DMS114 treated with DMSO at 0.1 percent for 48 hours (cell line): ENCODE measurements around the gene SBF2.

Experiments used
- DNase-seq: peaks from one replicate; lab custom pipeline; 2025; ENCODE audit not compliant: unreplicated experiment; lab: John Stamatoyannopoulos, UW

The SBF2 gene

DNA sequence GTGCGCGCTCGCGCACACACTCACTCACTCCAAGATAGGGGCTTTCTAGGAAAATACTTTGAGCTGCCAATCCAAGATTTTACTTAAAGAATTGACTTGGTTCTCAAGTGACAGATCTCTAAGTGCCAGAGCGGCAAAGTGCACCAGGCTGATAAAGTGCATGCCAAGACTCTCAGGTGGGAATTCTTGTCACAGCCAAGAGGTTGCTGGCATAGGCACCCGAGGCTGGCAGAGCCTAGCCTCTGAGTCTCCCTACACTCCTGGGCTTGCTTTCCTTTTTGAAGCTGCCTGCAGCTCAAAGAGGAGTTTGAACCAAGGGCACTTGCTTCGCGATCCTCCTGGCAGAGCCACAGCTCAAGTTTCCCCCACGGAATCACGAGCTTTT lies 8.3 kb upstream of the SBF2 start:
- no peak for DNase-seq

GRCh38 chr11:10301656-10302358 lies 7.8 kb upstream of the SBF2 start:
- no peak for DNase-seq

DNA sequence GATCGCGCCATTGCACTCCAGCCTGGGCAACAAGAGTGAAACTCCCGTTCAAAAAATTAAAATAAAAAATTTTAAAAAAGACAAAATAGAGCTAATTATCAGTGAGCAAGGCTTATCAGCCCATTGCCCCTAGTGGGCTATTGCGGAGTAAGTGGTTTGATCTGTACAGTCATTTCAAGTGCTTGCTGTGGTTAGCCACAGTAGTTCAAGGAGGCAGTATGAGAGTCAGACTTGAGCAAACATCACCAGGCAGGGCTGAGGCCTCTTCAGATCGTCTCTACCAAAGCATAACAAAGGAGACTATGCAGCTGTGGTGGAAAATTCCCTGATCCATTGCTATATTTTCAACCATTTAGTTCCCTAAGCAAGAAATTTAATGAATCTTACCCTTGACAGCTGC lies 4.3 kb upstream of the SBF2 start:
- no peak for DNase-seq

DNA sequence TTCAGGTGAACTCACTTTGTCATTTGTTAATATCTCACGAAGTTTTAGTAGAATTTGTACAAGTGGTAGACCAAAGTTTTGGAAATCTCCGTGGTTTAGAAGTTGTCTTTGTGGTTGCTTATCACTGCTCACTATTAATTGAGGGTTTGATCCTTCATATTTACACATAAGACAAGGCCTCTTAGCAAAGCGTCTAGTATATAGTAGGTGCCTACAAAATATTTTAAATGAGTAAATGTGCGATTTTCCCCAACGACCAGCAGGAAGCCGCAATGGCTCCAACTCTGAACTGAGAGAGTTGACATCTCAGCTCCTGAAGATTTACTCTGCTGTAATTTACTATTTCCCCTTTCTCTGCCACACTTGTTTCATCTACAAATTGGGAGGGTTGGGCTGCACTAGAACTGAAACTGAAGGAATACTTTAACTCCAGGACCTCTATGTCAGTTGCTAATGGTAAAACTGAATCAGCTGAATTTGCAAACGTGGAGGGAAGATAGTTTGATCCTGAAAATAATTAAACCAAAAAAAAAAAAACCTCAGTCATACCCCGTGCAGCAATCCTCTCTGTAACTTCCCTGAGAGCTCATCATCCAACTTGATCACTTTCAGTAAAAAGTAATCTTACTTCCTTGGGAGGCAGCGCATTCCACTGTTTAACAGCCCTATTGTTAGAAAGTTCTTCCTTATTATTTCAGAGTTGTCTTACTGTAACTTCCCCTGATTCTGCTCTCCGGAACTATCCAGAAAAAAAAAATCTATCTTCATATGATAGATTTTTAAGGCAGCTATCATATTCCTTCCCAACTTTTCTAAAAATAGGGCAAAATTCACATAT lies 1.3 kb upstream of the SBF2 start:
- peak; percentile 6 for DNase-seq

DNA sequence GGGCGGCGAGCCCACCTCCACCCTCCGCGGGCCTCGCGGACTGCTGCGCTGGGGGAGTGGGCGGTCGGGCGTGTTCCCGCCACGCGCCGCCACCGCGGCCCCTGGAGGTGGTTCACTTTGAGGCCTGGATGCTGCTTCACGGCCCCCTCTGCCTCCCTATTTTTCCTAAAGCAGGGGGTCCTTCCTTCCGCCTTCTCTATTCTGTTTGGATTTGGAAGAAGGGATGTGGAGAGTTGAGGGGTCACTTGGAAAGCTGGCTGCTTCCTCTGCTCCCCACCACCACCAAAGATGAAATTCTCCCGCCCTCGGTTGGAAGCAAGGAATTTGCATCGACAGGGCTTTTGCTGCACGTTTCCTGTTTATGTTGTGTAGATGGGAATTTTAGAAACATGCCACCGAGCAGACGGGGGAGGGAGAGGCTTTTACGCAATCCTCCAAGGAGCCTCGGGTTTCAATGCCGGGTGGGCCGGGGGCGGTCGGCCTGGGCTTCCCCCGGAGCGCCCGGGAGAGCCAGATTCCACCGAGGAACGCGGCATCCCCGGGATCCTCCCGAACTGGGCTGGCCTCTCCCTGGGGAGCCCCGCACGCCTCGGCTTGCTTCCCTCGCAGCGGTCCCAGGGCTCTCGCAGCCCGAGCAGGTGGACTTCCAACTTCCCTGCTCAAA lies 403 bp upstream of the SBF2 start:
- DNase-seq = no peak

DNA sequence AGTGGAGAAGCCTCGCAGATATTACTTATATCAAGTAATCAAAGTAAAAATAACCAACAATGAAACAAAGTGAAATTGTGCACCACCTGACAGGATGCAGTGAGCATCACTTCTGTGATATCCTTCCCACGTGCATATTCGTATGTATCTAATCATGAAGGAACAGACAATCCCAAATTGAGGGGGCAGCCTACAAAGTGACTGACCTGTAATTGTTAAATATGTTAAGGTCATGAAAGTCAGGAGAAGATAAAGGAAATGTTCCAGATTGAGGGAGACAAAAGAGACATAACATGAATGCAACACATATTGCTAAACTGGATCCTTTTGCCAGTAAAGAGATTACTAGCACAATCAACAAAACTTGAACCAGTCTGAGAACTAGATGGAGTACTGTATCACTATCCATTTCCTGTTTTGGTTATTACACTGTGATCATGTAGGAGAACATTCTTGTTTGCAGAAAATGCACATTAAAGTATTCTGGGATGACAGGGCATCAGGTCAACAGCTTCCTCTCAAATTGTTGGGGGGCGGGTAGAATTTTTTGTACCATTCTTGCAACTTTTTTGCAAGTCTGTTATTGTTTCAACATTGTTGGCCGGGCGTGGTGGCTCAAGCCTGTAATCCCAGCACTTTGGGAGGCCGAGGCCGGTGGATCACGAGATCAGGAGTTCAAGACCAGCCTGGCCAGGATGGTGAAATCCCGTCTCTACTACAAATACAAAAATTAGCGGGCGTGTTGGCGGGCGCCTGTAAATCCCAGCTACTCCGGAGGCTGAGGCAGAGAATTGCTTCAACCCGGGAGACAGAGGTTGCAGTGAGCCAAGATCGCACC lies 2.0 kb downstream of the SBF2 start:
- DNase-seq = no peak

- no peak for DNase-seq
These were observed 4.1 kb downstream of the SBF2 start for GRCh38 chr11:10289765-10290380.

- DNase-seq = no peak
These were observed 4.9 kb downstream of the SBF2 start for GRCh38 chr11:10288881-10289764.

DNA sequence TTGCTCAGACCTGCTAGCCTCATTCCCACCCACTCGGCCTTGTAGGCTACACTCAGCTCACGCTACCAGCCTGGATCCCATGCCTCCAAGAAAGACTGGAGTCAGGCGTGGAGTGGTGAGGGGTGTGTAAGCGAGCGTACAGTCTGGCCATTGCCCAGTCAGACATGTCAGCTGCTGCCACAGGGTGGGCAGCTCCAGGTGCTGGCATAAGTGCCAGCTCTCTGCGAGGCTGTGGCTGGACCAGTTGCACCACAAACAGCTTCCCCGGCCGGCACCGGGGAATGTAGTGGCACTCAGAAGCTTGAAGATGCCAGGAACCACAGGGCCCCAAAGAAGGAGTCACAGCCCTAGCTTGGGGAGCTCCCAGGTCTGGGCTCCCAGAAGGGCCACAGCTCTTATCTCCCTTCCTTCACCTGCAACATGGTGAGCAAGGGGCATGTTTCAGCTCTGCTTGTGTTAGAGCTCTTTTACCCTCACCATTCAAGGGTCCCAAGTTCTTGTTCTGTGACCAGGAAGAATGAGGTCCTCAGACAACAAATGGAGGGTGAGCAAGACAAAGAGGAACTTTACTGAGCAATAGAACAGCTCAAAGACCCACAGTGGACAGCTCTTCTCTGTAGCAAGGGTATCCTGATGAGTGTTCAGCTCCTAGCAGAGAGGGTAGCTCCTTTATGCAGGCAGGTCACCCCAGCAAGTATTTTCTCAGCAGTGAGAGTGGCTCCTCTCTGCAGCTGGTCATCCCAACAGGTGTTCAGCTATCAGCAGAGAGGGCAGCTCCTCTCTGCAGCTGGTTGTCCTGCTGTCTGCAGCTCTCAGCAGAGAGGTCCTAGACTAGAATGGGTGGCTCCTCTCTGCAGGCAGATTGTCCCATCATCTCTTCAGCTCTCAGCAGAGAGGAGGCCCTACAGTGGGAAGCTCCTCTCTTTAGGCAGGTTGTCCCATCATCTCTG lies 6.0 kb downstream of the SBF2 start:
- no peak for DNase-seq

GRCh38 chr11:10287140-10287539 lies 6.9 kb downstream of the SBF2 start:
- DNase-seq = no peak

GRCh38 chr11:10285148-10285802 lies 8.7 kb downstream of the SBF2 start:
- no peak for DNase-seq

DNA sequence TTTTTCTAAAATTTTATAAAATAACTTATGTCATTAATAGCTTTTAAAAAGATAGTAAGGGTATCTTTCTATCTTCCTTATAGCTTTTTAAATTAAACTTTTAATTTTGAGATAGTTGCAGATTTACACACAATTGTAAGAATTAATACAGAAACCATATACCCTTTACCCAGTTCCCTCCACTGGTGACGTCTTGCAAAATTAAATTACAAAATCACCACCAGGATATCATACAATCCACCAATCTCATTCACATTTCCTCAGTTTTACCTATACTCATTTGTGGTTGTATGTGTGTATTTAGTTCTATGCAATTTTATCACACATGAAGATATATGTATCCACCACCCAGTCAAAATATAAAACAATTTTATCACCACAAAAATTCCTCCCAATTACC lies 10.0 kb downstream of the SBF2 start:
- DNase-seq = no peak

GRCh38 chr11:10282117-10282516 lies 11.9 kb downstream of the SBF2 start:
- no peak for DNase-seq

DNA sequence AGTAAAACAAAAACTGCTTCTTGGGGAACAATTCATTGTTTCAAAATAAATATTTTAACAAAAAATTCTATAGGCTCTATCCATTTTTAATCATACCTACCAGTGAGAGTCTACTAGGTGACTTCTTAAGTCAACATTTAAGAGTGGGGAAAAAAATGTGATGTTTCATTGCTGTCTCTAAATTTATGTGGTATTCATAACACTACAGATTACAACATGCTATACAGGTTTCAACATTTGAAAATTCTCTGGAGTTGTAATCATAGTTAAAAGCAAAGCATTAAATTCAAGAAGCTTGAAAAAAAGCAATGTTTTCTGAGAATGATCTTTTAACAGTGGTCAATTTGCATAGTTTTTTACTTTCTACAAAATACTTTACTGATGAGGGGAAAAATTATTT lies 18.3 kb downstream of the SBF2 start:
- no peak for DNase-seq

GRCh38 chr11:10274726-10275125 lies 19.3 kb downstream of the SBF2 start:
- no peak for DNase-seq

GRCh38 chr11:10273738-10274137 lies 20.3 kb downstream of the SBF2 start:
- DNase-seq = no peak

- DNase-seq = no peak
These were observed 21.9 kb downstream of the SBF2 start for GRCh38 chr11:10272132-10272531.
